RPMI7951 (cell line): ENCODE data around the gene HLA-F. TPM values are rescaled to one million over a fixed set of nuclear protein-coding genes. Genes with fewer than 3 reads are reported as not detected.

Experiments used
- DNase-seq: peaks from one replicate; pipeline ENCODE4 v3.0.0-alpha.2; 2012; ENCODE audit warnings: low read depth
- total RNA-seq: library from RNA; depleted of rRNA; stranded (reverse); fragments of >200 nt; shearing (Covaris generic); gene quantifications from 2 replicates; pipeline ENCODE4 v1.2.3, GENCODE V29; 2014; rRNA removed

Gene HLA-F
- total RNA-seq: 59.1 and 69.5 TPM in 2 replicates

DNA sequence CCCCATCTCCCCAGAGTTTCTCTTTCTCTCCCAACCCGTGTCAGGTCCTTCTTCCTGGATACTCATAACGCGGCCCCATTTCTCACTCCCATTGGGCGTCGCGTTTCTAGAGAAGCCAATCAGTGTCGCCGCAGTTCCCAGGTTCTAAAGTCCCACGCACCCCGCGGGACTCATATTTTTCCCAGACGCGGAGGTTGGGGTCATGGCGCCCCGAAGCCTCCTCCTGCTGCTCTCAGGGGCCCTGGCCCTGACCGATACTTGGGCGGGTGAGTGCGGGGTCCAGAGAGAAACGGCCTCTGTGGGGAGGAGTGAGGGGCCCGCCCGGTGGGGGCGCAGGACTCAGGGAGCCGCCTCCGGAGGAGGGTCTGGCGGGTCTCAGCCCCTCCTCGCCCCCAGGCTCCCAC, at the start of gene HLA-F:
HLA-F (plus strand) TSS at position 173 of the 404 bp plus-strand sequence; CDS start at position 203, 30 bp downstream.
- DNase-seq: peak; percentile 92

DNA sequence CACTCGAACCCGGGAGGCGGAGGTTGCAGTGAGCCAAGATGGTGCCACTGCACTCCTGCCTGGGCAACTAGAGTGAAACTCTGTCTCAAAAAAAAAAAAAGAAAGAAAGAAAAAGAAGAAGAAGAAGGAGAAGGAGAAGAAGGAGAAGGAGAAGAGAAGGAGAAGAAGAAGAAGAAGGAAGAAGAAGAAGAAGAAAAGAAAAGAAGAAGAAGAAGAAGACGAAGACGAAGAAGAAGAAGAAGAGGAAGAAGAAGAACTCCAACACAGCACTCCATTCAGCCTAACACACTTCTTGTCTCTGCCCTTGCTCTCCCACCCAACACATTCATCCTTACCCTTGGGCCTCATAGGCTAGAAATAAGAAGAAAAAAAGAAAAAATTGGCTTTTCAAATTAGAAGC, 49.2 kb upstream of the HLA-F start:
- no peak for DNase-seq

DNA sequence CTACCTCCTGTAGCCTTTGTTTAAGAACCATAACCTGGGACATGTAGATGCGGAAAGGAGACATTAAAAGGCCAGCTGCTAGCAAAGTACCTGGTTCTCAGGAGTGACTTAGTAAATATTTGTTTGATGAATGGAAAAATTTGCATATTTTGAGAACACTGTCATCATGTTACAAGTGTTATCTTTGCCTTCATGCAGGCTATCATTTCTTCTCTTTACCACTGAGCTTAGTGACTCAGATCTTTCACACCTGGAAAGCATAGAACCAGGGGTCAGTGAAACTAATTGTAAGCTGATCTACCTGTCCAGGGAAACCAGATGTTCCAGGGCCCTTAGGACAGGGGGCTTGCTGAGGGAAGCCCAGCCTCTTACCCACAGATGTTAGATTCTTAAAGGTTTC, 47.7 kb upstream of the HLA-F start:
- DNase-seq: no peak

DNA sequence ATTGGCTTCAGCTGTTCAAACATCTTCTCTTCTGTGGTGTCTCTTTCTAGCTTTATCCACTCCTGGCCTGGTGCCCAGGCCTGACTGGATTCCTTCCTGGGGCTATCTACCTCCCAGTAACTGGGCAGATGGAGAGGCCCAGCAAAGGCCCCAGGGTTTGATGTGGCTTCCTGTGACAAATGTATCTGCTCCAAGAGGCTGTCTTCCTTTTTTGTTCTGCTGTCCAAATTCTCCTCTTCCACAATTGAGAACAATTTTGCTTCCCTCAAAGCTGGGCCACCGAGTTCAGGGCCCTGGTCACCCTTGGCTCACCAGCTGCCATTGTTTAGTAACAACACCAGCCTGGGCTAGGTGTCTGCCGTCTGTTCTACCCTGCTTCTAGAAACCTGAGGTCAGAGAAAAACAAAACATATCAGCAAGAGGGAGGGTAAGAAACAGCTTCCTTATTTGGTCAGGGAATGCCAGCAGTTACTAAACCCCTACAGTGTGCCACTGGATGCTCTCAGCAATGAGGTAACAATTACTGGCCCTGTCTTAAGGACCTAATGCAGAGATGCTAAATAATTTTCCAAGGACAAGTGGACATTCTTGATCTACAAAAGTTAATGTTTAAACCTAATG, 46.1 kb upstream of the HLA-F start:
- peak; percentile 89 for DNase-seq

DNA sequence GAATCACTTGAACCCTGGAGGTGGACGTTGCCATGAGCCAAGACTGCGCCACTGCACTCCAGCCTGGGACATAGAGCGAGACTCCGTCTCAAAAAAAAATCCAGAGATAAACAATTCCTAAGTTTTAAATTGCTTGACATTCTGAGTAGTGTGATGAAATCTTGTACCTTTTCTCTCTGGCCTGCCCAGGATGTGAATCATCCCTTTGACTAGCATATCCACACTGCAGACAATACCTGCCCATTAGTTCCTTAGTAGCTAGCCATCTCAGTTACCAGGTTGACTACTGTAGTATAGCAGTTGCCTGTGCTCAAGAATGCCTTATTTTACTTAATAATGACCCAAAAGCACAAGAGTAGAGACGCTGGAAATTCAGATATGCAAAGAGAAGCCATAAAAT, 45.1 kb upstream of the HLA-F start:
- DNase-seq: no peak

DNA sequence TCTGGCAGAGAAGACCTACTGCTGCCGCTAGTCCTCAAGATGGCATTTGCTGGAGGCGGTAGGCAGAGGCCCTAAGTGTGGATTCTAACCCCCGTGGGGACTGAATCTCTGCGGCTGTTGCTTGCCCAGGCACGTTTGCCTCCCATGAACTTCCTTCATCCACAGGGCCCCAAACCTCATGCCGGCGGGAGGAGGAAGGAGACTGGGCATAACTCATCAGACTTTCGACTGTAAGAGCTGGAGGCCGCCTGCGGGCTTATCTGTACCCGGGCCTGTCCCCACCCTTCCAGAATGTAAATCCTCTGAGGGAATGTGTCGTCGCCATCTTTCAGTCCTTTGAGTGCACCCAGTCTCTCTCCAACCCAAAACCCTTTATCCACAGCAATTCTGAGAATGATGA, 43.3 kb upstream of the HLA-F start:
- DNase-seq: no peak

DNA sequence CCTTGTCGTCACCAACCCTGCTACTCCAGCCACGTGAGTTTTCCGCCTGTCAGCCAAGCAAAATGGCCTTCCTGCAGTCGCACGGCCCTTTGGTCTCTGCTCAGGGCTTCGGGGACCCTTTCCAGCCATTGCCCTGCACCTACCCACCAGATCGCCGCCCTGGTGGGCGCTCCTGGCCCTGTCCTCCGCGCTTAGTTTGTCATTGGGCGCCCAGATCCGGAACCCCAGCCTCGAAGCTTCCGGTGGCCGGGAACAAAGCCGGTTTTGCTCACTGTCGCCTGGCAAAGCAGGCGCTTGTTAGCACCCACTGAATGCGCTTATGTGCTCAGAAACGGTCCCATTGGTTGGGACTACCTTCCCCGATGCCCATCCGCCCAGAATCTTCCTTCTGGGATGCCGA, 42.8 kb upstream of the HLA-F start:
- DNase-seq: no peak

DNA sequence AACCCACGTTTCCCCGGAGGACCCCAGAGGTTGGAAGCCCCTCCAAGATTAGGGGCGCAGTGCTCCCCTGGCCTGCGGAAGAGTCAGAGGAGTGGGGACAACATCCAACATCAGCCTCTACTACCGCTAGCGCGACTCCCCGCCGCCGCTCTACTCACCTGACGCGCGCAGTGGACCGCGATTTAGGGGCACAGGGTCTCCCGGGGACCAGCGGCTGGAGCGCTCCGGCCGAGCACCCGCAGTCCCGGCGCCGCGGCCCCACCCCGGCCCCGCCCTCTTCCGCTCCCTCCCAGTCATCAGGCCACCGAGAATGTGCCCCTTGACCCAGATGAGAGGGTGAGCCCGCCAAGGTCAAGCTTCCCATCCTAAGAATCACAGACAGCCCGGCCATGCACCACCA, 42.3 kb upstream of the HLA-F start, which contains the start of gene ZFP57:
ZFP57 (minus strand) TSS at position 249 of the 400 bp plus-strand sequence. CDS start 4,149 bp downstream, outside the sequence.
- no peak for DNase-seq

DNA sequence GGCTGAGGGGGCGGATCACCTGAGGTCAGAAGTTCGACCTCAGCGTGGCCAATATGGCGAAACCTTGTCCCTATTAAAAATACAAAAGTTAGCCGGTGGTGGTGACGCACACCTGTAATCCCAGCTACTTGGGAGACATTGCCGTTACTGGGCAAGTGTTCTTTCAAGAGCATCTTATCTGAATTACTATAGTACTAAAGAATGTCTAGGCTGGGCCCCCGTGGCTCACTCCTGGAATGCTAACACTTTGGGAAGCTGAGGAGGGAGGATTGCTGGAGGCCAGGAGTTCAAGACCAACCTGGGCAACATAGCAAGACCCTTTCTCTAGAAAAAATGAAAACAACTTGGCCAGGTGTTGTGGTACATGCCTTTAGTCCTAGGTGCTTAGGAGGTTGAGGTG, 41.4 kb upstream of the HLA-F start:
- no peak for DNase-seq

DNA sequence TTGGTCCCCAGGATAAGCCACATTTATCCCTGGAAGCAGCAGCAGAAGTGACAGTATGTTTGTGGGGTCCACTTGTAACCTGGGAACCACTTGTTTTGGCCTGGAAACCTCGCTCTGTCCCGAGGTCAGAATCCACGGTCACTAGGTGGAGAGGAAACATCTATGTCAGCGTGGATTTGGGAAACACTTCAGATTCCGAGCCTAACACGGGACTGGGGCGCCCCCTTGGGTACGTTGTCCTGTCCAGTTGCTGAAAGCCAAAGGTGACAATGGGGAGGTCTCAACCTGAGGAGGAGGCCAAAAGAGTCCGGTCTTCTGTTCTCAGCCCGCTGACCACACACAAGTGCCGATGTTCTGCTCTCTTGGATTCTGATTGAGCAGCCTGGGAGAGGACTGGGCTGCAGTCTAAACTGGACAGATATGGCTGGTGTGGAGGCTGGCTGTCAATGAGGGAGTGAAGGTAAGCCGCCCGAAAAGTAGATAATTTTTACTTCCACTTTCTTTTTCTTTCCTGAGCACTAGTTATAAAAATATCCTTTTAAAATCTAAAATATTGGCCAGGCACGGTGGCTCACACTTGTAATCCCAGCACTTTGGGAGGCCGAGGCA, 37.4 kb upstream of the HLA-F start:
- peak; percentile 22 for DNase-seq

DNA sequence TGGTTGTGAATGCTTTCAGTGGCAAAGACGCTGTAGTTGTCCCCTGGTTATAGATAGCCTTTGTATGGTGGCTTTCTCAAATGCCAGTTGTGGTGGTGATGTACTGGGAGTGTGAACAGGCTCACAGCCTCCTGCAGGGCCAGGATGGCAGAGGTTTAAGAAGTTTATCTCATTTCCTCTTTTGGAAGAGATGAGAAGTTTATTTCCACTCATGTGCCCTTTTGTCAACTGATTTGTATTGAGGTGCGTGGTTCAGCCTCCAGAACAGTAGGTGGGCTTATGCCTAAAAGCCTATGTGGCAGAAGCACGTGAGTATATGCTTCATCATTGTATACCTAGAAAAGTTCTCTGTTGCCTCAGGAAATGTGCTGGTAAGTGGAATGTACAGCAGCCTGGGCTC, 28.6 kb upstream of the HLA-F start:
- no peak for DNase-seq

DNA sequence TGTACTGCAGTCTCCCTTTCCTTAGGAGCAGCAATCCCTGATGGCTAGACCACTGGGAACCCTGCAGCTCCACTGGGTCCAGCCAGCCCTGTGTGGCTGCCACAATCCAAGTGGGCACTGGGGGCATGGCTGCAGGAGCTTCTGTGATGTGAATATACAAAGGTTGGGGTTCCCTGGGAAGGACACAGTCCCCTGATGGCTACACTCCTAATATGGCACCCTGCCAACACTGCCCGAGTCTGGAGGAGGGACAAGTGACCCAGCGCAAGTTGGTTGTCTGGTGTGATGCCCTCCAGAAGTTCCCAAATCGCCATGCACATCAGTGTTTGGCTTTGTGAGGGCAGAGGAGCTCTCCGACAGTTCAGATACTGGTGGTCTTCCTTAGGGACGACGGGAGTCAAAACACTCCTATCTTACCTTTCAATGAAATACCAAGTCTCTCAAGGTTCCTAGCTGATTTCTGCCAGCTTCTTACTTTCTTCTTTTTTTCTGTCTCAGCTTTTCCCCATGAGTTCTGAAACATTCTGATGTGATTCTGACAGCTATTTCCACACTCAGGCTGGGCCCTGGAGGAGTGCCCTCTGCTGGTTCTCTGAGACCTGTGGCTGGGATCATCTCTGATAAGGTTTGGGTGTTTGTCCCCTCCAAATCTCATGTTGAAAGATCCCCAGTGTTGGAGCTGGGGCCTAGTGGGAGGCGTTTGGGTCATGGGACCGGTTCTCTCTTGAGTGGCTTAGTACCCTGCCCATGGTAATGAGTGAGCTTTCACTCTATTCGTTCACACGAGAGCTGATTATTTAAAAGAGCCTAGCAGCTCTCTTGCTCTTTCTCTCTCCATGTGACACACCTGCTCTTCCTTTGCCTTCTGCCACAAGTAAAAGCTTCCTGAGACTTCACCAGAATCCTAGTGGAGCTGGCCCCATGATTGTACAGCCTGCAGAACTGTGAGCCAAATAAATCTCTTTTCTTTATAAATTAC, 26.8 kb upstream of the HLA-F start:
- peak; percentile 24 for DNase-seq

DNA sequence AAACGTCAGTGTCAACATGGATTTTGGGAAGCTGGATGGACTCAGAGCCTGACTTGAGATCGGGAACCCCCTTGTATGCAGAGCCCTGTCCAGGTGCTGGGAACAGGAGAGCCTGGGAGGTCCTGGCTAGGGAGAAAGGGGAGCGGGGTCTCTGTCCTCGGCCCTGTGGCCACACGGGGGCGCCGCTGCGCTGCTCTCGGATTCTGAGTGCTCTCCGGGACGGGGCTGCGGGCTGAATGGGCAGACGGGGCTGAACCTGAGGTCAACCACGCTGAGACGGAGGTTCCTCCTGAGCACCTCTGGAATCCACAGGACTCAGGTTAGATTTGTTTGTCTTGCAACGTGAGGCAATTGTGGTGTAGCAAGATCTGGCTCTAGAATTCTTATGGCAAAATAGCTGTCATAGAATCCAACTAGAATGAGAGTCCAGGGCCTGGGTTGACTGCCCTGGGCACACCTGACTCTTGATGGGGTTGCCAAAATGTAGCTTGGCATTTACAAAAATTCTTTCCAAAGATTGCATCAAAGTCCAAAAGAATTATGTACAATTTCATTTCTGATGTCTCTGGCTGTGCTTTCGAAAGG, 20.6 kb upstream of the HLA-F start:
- peak; percentile 21 for DNase-seq

DNA sequence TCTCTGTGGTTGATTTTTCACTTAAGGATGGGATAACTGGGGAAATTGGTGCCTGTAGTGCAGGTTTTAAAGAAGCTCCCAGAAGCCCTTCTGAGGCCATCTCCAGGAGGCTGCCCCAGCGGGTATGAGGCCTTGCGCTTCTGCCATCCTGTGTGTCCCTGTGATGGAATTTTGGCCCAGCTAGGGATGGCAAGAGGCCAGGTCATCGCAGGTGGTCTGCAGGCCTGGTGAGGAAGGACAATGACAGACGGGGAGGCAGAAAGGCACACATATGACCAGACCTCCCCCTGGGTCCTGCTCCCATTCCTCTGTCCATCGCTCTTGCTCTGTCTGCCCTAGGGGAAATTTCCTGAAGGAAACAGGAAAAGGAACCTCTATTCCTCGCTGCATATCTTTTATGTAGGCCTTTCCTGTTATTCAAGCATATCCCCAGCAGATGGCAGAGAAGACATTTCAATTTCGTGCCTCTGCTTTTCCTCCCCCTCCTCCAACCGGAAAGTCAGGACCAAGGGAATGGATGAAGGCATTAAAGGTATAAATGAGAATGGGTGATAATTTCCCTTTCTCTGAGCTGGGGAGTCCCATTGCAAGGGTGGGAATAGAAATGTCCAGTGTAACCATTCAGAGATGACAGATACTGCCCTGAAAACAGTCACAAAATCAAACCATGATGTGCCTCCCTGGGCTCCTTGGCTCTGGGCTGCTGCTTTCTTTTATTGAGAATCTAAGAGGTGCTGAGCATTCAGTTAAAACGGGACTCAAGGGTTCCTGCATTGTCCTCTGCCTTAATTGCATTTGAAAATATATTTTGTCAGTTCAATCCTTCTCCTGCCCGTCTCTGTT, 17.6 kb upstream of the HLA-F start:
- peak; percentile 56 for DNase-seq

DNA sequence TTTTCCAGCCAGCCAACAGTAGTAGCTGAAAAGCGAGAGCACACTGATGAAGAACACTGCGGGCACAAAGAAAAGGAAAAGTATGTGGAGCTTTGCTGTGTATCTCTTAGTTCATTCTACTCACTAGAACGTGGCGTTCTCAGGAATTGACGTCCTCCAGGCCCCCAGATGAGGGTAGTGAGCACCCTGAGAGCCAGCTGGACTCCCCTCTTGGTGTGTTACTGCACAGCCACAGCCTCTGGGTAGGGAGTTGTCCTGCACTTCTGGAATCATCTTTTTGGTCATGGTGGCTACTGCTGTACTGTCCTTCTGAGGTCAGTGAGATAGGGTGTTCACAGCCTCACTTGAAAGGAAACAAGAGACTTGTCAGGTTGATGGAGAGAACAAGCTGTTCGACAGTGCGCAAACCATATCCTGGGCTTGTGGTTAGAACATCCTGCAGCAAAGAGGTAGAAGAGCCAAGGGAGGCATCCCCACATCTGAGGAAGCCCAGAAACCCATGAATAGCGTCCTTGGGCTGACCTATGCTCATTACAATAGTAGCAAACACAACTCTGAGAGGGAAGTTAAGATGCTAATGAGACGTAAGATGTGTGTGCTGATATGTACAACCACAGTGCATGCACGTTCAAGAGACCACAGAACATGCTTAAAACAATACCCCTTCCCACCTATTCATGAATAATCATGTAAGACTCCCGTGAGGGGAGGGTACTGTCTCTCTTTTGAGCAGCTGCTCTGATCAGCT, 14.6 kb upstream of the HLA-F start:
- no peak for DNase-seq

DNA sequence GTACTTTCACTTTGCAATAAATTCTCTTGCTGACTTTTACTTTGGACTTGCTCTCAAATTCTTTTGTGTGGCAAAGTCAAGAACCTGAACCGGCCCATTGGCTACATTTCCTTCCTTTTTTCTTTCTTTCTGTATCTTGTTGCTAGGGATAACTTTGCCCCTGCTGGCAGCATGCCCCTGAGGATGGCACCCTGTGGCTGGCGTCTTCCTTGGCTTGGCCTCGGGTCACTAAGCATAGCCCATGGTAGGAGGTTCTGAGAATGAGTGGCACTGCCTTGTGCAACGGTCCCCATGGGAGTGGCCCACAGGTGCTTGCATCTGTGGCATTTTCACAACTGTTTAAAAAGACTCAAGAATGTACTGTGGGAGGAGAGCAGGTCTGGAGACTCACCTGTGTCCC, 14.0 kb upstream of the HLA-F start:
- no peak for DNase-seq

DNA sequence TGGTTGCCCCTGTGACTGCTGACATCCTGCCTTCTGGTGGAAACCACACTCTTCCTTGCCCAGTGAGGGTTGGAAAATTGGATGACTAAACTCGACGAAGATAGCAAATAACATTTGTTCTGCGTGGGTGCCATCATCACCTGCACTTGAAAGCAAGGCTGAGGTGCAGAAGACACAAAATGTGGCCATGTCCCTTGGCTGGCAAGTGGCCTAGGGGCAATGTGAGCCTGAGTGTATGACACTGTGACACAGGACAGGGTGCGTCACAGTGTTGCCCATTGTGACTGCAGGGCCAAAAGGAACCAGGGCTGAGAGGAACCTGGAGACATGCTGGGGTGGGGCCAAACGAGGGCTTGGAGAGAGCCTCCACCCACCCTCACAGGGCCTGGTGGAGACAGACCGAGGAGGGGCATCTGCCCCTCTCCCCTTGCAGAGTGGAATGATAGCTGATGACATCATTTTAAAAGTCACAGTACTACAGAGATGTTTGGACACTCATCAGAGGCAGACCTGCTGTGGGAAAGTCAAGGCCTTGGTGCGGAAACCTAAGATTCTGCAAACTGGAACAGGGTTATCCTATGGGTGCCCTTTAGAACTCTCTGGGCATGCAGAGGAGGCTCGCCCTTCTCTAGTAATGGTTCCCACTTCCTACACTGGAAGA, 12.8 kb upstream of the HLA-F start:
- DNase-seq: no peak

DNA sequence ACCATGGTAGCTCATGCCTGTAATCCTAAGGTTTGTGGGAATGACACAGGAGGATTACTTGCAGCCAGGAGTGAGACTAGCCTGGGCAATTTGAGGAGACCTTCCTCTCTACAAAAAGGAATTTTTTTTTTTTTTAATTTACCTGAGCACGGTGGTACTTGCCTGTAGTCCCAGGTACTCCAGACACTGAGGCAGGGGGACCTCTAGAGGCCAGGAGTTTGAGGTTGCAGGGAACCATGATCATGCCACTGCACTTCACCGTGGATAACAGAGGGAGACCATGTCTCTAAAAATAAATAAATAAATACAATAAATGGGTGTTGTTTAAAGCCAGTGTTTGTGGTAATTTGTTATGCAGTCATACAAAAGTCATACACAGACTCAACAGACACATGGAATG, 2.4 kb upstream of the HLA-F start:
- no peak for DNase-seq

DNA sequence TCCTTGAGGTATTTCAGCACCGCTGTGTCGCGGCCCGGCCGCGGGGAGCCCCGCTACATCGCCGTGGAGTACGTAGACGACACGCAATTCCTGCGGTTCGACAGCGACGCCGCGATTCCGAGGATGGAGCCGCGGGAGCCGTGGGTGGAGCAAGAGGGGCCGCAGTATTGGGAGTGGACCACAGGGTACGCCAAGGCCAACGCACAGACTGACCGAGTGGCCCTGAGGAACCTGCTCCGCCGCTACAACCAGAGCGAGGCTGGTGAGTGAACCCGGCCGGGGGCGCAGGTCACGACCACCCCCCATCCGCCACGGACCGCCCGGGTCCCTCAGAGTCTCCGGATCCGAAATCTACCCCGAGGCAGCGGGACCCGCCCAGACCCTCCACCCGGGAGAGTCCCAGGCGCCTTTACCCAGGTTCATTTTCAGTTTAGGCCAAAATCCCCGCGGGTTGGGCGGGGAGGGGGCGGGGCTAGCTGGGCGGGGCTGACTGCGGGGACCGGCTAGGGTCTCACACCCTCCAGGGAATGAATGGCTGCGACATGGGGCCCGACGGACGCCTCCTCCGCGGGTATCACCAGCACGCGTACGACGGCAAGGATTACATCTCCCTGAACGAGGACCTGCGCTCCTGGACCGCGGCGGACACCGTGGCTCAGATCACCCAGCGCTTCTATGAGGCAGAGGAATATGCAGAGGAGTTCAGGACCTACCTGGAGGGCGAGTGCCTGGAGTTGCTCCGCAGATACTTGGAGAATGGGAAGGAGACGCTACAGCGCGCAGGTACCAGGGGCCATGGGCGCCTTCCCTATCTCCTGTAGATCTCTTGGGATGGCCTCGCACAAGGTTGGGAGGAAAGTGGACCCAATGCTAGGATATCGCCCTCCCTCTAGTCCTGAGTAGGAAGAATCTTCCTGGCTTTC, 693 bp downstream of the HLA-F start:
- peak; percentile 29 for DNase-seq
